H9 (cell line): Measurements from ENCODE around the gene GSG1L. TPM values are rescaled to one million over a fixed set of nuclear protein-coding genes. Genes with fewer than 3 reads are reported as not detected.

ENCODE experiments used
- DNase-seq: peaks from one replicate; pipeline ENCODE4 v3.0.0-alpha.2; 2017
- H2AFZ ChIP-seq: one replicate; pipeline ENCODE4 v1.6.1; 2013; ENCODE audit warnings: mild to moderate bottlenecking, low read length, control low read depth, moderate library complexity
- H2AK5ac ChIP-seq: 2 replicates; pipeline ENCODE4 v1.6.1; 2013; ENCODE audit warnings: low read length, control low read depth, mixed read lengths; ENCODE audit not compliant: insufficient read length
- H2BK120ac ChIP-seq: one replicate; pipeline ENCODE4 v1.6.1; 2013; ENCODE audit warnings: low read depth, mild to moderate bottlenecking, low read length, control low read depth, inconsistent platforms; ENCODE audit not compliant: poor library complexity, severe bottlenecking
- H2BK12ac ChIP-seq: 2 replicates; pipeline ENCODE4 v1.6.1; 2013; ENCODE audit warnings: low read length, control low read depth, mixed read lengths, low read depth; ENCODE audit not compliant: insufficient read length
- H2BK15ac ChIP-seq: 2 replicates; pipeline ENCODE4 v1.6.1; 2013; ENCODE audit warnings: low read depth, low read length, control low read depth
- H2BK20ac ChIP-seq: one replicate; pipeline ENCODE4 v1.6.1; 2013; ENCODE audit warnings: low read depth, mild to moderate bottlenecking, low read length, control low read depth, inconsistent platforms; ENCODE audit not compliant: poor library complexity, severe bottlenecking
- H2BK5ac ChIP-seq: 2 replicates; pipeline ENCODE4 v1.6.1; 2013; ENCODE audit warnings: low read length, control low read depth, mixed read lengths; ENCODE audit not compliant: insufficient read length
- H3K14ac ChIP-seq: 2 replicates; pipeline ENCODE4 v1.6.1; 2013; ENCODE audit warnings: low read length, control low read depth; ENCODE audit not compliant: insufficient read depth
- H3K18ac ChIP-seq: 2 replicates; pipeline ENCODE4 v1.6.1; 2013; ENCODE audit warnings: low read depth, mild to moderate bottlenecking, mixed read lengths, low read length, control low read depth; ENCODE audit not compliant: insufficient read length
- H3K23ac ChIP-seq: 2 replicates; pipeline ENCODE4 v1.6.1; 2013; ENCODE audit warnings: low read length, control low read depth, mixed read lengths, low read depth; ENCODE audit not compliant: insufficient read length
- H3K23me2 ChIP-seq: 2 replicates; pipeline ENCODE4 v1.6.1; 2013; ENCODE audit warnings: low read depth, mild to moderate bottlenecking, mixed read lengths, low read length, control low read depth; ENCODE audit not compliant: insufficient read length, poor library complexity, severe bottlenecking
- H3K27ac ChIP-seq: 2 replicates; pipeline ENCODE4 v1.5.1; 2013; ENCODE audit warnings: low read length, control low read depth, mixed read lengths, low read depth; ENCODE audit not compliant: insufficient read length
- H3K27me3 ChIP-seq: 2 replicates; pipeline ENCODE4 v1.6.1; 2013; ENCODE audit warnings: low read length, control low read depth, inconsistent platforms; ENCODE audit not compliant: insufficient read depth
- H3K4ac ChIP-seq: 2 replicates; pipeline ENCODE4 v1.6.1; 2013; ENCODE audit warnings: low read depth, mild to moderate bottlenecking, control low read depth, inconsistent platforms, low read length, moderate library complexity
- H3K4me1 ChIP-seq: 2 replicates; pipeline ENCODE4 v1.6.1; 2013; ENCODE audit warnings: low read length, control low read depth, inconsistent platforms; ENCODE audit not compliant: insufficient read depth
- H3K4me2 ChIP-seq: 2 replicates; pipeline ENCODE4 v1.6.1; 2013; ENCODE audit warnings: low read length, control low read depth, mixed read lengths; ENCODE audit not compliant: insufficient read length, insufficient read depth
- H3K56ac ChIP-seq: 2 replicates; pipeline ENCODE4 v1.6.1; 2013; ENCODE audit warnings: low read depth, mild to moderate bottlenecking, mixed read lengths, low read length, control low read depth; ENCODE audit not compliant: insufficient read length
- H3K79me1 ChIP-seq: 2 replicates; pipeline ENCODE4 v1.6.1; 2013; ENCODE audit warnings: low read depth, mild to moderate bottlenecking, moderate library complexity, low read length, control low read depth, inconsistent platforms; ENCODE audit not compliant: insufficient read depth, poor library complexity, severe bottlenecking
- H3K79me2 ChIP-seq: 2 replicates; pipeline ENCODE4 v1.6.1; 2013; ENCODE audit warnings: low read length, control low read depth, inconsistent platforms; ENCODE audit not compliant: insufficient read depth
- H3K9ac ChIP-seq: 2 replicates; pipeline ENCODE4 v1.6.1; 2013; ENCODE audit warnings: low read length, control low read depth, mixed read lengths; ENCODE audit not compliant: insufficient read length; ENCODE audit errors: extremely low read depth
- H3K9me3 ChIP-seq: one replicate; pipeline ENCODE4 v1.6.1; 2013; ENCODE audit warnings: low read depth, low read length, inconsistent platforms; ENCODE audit not compliant: control insufficient read depth
- H3T11ph ChIP-seq: one replicate; pipeline ENCODE4 v1.6.1; 2013; ENCODE audit warnings: mild to moderate bottlenecking, low read length, control low read depth, inconsistent platforms
- H4K20me1 ChIP-seq: one replicate; pipeline ENCODE4 v1.6.1; 2013; ENCODE audit not compliant: control insufficient read depth, insufficient read length, insufficient read depth
- H4K5ac ChIP-seq: 2 replicates; pipeline ENCODE4 v1.6.1; 2013; ENCODE audit warnings: low read depth, mild to moderate bottlenecking, mixed read lengths, low read length, control low read depth; ENCODE audit not compliant: insufficient read length
- H4K8ac ChIP-seq: replicated peaks from 2 replicates; pipeline ENCODE4 v1.6.1; 2013; ENCODE audit warnings: low read length, control low read depth, mixed read lengths, low read depth; ENCODE audit not compliant: insufficient read length
- H4K91ac ChIP-seq: 2 replicates; pipeline ENCODE4 v1.6.1; 2013; ENCODE audit warnings: low read depth, mild to moderate bottlenecking, moderate library complexity, mixed read lengths, low read length, control low read depth; ENCODE audit not compliant: insufficient read length
- H3K27ac Mint-ChIP-seq, 3 experiments: 2 replicates in 2 of 3; 3 replicates in 1 of 3; pipeline ENCODE4 v1.8.0; 2020 to 2021; ENCODE audit warnings: mixed read lengths in 3 of 3, mild to moderate bottlenecking in 1 of 3, moderate library complexity in 1 of 3
- H3K27me3 Mint-ChIP-seq: 2 replicates; pipeline ENCODE4 v1.8.0; 2021; ENCODE audit warnings: low read depth, mild to moderate bottlenecking, moderate library complexity, mixed read lengths
- H3K36me3 Mint-ChIP-seq, 3 experiments: 2 replicates in 2 of 3; 3 replicates in 1 of 3; pipeline ENCODE4 v1.8.0; 2020 to 2021; ENCODE audit warnings: low read depth in 3 of 3, mixed read lengths in 3 of 3; ENCODE audit not compliant: insufficient read depth in 1 of 3
- H3K4me1 Mint-ChIP-seq, 2 experiments: 2 replicates each; pipeline ENCODE4 v1.8.0; 2020; ENCODE audit warnings: mixed read lengths in 2 of 2
- H3K4me3 Mint-ChIP-seq, 2 experiments: 2 replicates in 1 of 2; 3 replicates in 1 of 2; pipeline ENCODE4 v1.8.0; 2020 to 2021; ENCODE audit warnings: mild to moderate bottlenecking in 2 of 2, mixed read lengths in 2 of 2, moderate library complexity in 1 of 2
- H3K9me3 Mint-ChIP-seq, 2 experiments: 2 replicates in 1 of 2; 3 replicates in 1 of 2; pipeline ENCODE4 v1.8.0; 2020; ENCODE audit warnings: mild to moderate bottlenecking in 2 of 2, mixed read lengths in 2 of 2, moderate library complexity in 1 of 2
- CTCF ChIP-seq: fragments of 200-600 bp; sonication (generic); conservative IDR thresholded peaks from 3 replicates; pipeline ENCODE4 v1.8.0; 2021; ENCODE audit warnings: antibody characterized with exemption, mild to moderate bottlenecking
- WGBS: extraction: QIAGEN DNeasy Blood & Tissue Kit; methylation state at CpG from one replicate; pipeline ENCODE4 v1.1.7; 2013; ENCODE audit warnings: missing lambda C conversion rate, low lambda C conversion rate, mixed read lengths; ENCODE audit not compliant: insufficient read length; ENCODE audit errors: extremely low coverage; 5-methylcytosine and 5-hydroxymethylcytosine counted together
- total RNA-seq: library from RNA; stranded (reverse); gene quantifications from 2 replicates; pipeline ENCODE4 v1.2.1, GENCODE V29; 2021

Gene GSG1L
- total RNA-seq, 1 experiment from 2014 or later: 0.35 TPM

- WGBS: no CpG with 5 or more reads among the region's 4 CpGs
- Histone ChIP-seq H3K79me1 (no peaks in the 10 kb centered on the region), H3K56ac (no peak overlapping the region), H2BK5ac (no peak overlapping the region), H2BK20ac (no peak overlapping the region), H2AK5ac (no peak overlapping the region), H3K27ac (no peak overlapping the region), H4K91ac (no peak overlapping the region), H3K9ac (no peak overlapping the region), H2BK15ac (no peak overlapping the region), H3T11ph (no peak overlapping the region), H2BK12ac (no peak overlapping the region), H3K4me1 (no peaks in the 10 kb centered on the region), H3K9me3 (no peaks in the 10 kb centered on the region), H3K4me2 (no peak overlapping the region), H4K8ac (no peak overlapping the region), H3K23me2 (no peaks in the 10 kb centered on the region), H3K4ac (no peak overlapping the region), H4K20me1 (no peaks in the 10 kb centered on the region), H2BK120ac (no peak overlapping the region), H3K14ac (no peak overlapping the region), H3K27me3 (no peaks in the 10 kb centered on the region), H3K18ac (no peak overlapping the region), H2AFZ (no peak overlapping the region), H3K23ac (no peak overlapping the region), H4K5ac (no peak overlapping the region), H3K79me2 (no peaks in the 10 kb centered on the region)
- no peaks in the 10 kb centered on the region; a peak in 1 of 5 replicates for H3K9me3 Mint-ChIP-seq
- no peaks in the 10 kb centered on the region for H3K36me3 Mint-ChIP-seq
- peaks cover 4 to 5% of the 10 kb centered on the region in 2 experiments; a peak in 1 of 4 replicates for H3K4me1 Mint-ChIP-seq
- TF ChIP-seq CTCF: no peak
- H3K4me3 Mint-ChIP-seq: no peak overlapping the region
- H3K27ac Mint-ChIP-seq: no peak overlapping the region
- peaks cover 10% of the 10 kb centered on the region for H3K27me3 Mint-ChIP-seq
- no peak for DNase-seq
Observed at GRCh38 chr16:28072087-28072486, 8.6 kb upstream of the GSG1L start.
